DMS 273 (cell line): ENCODE data around the gene HEPACAM2.

Source experiments
- DNase-seq: peaks from one replicate; lab custom pipeline; 2025; ENCODE audit not compliant: unreplicated experiment; lab: John Stamatoyannopoulos, UW

HEPACAM2 gene

DNA sequence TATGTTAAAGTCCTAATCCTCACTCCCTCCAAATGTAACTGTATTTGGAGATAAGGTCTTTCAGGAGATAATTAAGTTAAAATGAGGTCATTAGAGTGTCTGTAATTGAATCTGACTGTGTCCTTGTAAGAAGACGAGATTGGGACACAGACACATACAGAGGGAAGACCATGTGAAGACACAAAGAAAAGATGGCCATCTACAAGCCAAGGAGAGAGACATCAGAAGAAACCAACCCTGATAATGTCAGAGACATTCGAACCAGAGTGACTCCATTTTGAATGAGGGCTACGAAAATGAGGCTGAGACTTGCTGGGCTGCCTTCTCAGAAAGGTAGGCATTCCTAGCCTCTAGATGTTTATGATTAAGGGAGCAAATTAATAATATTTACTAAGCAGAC lies 77.5 kb downstream of the HEPACAM2 start:
- no peak for DNase-seq

DNA sequence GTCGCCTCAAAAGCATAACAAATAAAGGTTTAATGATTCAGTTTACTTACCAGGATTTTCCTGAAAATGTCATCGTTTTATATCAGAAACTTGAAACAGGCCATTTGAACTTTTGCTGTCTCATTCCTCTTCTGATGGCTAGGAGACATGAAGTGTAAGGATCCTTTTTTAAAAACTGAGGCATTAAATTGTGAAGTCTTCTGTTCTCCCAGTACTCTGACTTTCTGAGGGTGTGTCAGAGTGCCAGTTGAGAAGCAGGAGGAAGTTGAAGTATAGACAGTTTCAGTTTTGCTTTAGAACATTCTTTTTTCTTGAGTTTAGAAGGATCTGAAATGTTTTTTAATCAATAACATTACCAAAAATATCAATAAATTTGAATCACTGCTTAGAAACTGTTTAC lies 78.1 kb downstream of the HEPACAM2 start, which contains the start of gene SAMD9L:
TSS of gene SAMD9L (minus strand) at position 242 of the 400 bp plus-strand sequence. CDS start 12,414 bp downstream, outside the sequence.
- peak; percentile 15 for DNase-seq

DNA sequence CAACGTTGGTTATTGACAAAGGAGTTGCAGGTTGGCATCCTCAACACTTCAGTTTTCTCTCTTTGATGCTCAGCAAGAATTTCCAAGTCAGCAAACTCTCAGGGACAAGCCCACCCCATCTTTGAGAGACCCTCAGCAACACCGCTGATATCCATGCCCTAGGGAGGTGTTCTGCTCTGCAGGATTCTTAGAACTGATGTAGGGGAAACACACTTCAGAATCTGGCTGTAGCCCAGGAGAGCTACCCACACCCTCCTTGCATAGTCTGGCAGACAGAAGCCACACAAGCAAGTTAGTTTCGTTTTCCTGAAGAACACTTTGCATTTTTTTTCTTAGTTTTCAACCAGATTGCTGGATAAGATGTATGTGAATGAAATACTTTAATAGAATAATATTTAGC lies 78.9 kb downstream of the HEPACAM2 start:
- DNase-seq: peak; percentile 73

DNA sequence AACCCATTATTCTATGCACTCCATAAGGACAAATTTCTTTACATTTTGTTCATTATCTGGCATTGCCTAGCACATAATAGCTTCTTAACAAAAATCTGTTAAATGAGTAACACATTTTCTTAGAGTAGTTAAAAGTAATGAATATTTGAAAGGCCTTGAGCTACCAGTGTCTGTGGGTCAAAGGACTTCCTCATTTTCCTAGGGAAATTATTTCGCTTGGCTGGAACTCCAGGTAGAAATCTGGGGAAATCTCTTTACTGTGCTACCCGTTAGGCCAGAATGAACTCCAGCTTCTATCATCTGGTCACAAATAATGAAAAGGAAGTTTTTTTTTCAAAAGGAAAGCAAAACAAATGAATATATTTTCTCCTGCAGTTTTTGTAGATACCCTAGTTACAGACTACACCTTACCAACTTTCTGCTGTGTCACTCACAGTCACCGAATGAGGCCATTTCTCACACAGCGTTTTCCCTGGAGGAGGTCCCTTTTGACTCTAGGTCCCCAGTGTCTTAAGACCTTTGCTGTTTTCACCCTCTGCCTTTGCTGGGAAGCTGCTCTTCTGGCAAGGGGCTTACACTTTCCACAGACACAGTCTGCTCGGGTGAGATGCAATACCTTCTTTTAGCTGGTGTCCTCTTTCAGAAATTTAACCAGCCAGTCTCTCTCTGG lies 79.7 kb downstream of the HEPACAM2 start:
- DNase-seq: peak; percentile 22

DNA sequence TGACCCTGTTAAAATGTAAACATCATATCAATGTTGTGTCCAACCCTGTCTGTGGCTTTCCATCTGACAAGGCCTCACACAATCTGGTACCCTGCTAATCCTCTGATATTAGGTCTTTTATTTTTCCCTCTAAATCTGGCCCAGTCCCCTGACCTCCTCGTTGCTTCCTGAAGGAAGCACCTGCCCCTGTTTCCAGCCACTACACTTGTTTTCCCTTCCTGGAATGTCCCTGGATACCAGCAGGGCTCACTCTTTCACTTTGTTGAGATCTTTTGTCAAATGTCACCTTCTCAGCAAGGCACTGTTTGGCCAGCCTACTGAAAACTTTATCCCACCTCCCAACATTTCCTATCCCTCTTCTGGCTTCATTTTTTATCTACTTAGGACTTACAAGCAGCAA lies 80.2 kb downstream of the HEPACAM2 start:
- DNase-seq: no peak

DNA sequence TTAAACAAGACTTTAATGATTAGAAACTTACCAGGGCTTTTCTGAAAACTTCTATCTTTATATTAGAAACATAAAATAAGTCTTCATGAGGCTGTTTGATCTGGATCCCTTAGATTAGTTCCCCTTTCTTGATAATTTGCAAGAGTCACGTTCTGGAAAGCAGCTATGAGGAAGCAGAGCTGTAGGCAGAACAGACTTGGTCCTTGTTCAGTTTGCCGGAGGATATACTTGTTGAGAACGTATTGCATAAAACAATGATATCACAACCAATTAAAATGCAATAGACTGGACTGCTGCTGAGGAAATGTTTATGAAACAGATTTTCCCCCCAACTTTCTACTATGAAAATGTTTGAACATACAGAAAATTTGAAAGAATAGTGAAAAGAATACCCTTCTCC lies 80.9 kb downstream of the HEPACAM2 start:
- no peak for DNase-seq

DNA sequence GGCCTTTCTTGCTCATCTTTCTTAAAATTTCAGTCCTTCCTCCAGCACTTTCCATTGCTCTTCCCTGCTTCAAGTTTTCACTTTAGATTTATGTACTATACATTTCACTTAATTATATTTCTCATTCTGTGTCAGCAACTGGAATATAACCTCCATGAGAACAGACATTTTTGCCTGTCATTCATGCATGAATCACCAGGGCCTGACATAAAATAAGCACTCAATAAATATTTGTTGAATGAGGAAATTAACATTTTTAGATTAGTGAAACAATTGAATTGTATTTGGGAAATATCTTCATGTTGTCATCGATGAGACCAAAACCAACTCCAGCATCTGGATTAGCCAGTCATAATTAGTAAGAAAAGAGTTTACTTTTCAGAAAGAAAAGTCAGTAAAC lies 84.1 kb downstream of the HEPACAM2 start:
- DNase-seq: no peak

DNA sequence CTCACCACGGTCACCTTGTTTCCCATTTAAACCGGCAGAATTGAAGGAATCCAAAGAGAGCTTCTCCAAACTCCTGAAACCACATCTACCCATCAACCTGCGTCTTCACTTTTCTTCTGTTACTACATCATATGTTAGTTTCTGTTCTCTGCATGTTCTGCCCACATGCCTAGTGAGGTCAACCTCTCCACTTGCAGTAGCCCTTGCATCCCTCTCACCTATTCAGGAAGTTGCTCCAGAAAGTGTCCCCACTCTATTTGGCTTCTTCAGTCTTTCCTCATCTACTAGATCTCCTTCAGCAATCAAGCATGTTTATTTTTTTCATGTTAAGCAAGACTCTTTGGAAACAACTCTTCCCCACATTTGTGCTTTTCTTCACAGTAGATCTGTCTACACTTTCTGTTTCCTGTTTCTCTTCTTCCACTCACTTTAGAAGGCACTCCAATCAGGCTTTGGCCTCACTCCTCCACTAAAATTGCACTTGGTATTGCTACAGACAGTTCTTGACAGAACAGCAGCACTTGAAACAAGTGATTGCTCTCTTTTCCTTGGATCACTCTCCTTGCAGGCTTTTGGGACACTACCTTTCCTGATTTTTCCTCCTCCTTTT lies 85.6 kb downstream of the HEPACAM2 start:
- no peak for DNase-seq

DNA sequence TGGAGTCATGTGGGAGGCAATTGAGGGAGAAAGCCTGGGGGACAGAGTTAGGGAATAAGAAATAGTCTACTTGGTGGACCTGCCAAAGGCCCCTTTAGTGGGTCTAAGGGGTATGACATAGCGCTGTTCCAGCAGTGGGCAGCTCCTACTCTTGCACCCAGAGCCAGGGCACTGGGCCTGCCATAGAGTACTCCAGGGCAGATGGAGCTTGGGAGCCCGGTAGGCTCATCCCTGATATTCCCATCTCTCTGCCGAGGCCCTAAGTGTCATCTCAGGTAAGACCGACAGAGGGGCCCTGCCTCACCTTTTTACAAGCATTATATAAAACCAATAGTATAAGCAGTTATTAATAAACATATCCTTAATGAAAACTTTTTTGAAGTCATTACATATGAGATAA lies 87.7 kb downstream of the HEPACAM2 start:
- no peak for DNase-seq
